Liver (tissue), 9 donors: ENCODE results near the gene NDUFS6. TPM values are rescaled to one million over a fixed set of nuclear protein-coding genes. Genes with fewer than 3 reads are reported as not detected.

ENCODE experiments used
- DNase-seq: peaks from one replicate; pipeline ENCODE4 v3.0.0-alpha.2; 2017; ENCODE audit warnings: low spot score
- H3K27ac ChIP-seq, 2 donors: one replicate each; pipeline ENCODE4 v1.7.0; 2013; ENCODE audit warnings: inconsistent platforms in 2 of 2, low read length in 2 of 2, control low read depth in 1 of 2, low read depth in 1 of 2, mild to moderate bottlenecking in 1 of 2
- H3K27me3 ChIP-seq, 4 donors: one replicate each; pipeline versions ENCODE4 v1.6.1 to v1.7.0; 2013; ENCODE audit warnings: low read length in 3 of 4, inconsistent platforms in 1 of 4, mild to moderate bottlenecking in 1 of 4, moderate library complexity in 1 of 4; ENCODE audit not compliant: control insufficient read depth in 4 of 4, insufficient read depth in 4 of 4
- H3K36me3 ChIP-seq, 4 donors: one replicate each; pipeline versions ENCODE4 v1.6.1 to v1.7.0; 2013; ENCODE audit warnings: low read length in 3 of 4, mild to moderate bottlenecking in 3 of 4, low read depth in 1 of 4, moderate library complexity in 1 of 4; ENCODE audit not compliant: control insufficient read depth in 4 of 4, insufficient read depth in 3 of 4
- H3K4me1 ChIP-seq, 4 donors: one replicate each; pipeline versions ENCODE4 v1.6.1 to v1.7.0; 2013; ENCODE audit warnings: low read length in 3 of 4, mild to moderate bottlenecking in 3 of 4, moderate library complexity in 1 of 4; ENCODE audit not compliant: control insufficient read depth in 4 of 4, insufficient read depth in 4 of 4
- H3K4me3 ChIP-seq, 3 donors: one replicate each; pipeline versions ENCODE4 v1.6.1 to v1.7.0; 2013; ENCODE audit warnings: low read length in 3 of 3, control low read depth in 1 of 3, low read depth in 1 of 3, mild to moderate bottlenecking in 1 of 3
- H3K9ac ChIP-seq, 2 donors: one replicate each; pipeline ENCODE4 v1.7.0; 2013; ENCODE audit warnings: low read length in 2 of 2, mild to moderate bottlenecking in 2 of 2, moderate library complexity in 2 of 2, control low read depth in 1 of 2, low read depth in 1 of 2
- H3K9me3 ChIP-seq, 4 donors: one replicate each; pipeline versions ENCODE4 v1.6.1 to v1.7.0; 2013; ENCODE audit warnings: low read length in 3 of 4; ENCODE audit not compliant: control insufficient read depth in 4 of 4
- ATF3 ChIP-seq: IDR thresholded peaks from 2 replicates; pipeline ENCODE4 v1.6.1; 2016; ENCODE audit warnings: antibody characterized with exemption
- CTCF ChIP-seq: fragments of 150-350 bp; IDR thresholded peaks from 2 replicates; pipeline ENCODE4 v1.5.1; 2017; ENCODE audit warnings: improper control_type of control experiment, low read depth, low read length; ENCODE audit not compliant: missing input control
- EGR1 ChIP-seq, 2 donors: IDR thresholded peaks; 2 replicates each; pipeline ENCODE4 v1.6.1; 2016 to 2018; ENCODE audit warnings: antibody characterized with exemption in 2 of 2, low read depth in 2 of 2
- FOXA1 ChIP-seq: IDR thresholded peaks from 2 replicates; pipeline ENCODE4 v1.6.1; 2016; ENCODE audit warnings: antibody characterized with exemption
- FOXA2 ChIP-seq: IDR thresholded peaks from 2 replicates; pipeline ENCODE4 v1.6.1; 2016; ENCODE audit warnings: antibody characterized with exemption
- GABPA ChIP-seq, 2 donors: IDR thresholded peaks in 1 of 2; conservative IDR thresholded peaks in 1 of 2; 2 replicates each; pipeline ENCODE4 v1.6.1; 2016; ENCODE audit warnings: antibody characterized with exemption in 2 of 2, mild to moderate bottlenecking in 1 of 2, moderate library complexity in 1 of 2
- HNF4A ChIP-seq, 2 donors: conservative IDR thresholded peaks; 2 replicates each; pipeline ENCODE4 v1.6.1; 2016; ENCODE audit warnings: antibody characterized with exemption in 2 of 2, mild to moderate bottlenecking in 2 of 2
- HNF4G ChIP-seq: IDR thresholded peaks from 2 replicates; pipeline ENCODE4 v1.6.1; 2016; ENCODE audit warnings: antibody characterized with exemption
- JUND ChIP-seq, 2 donors: IDR thresholded peaks; 2 replicates each; pipeline ENCODE4 v1.6.1; 2016; ENCODE audit warnings: antibody characterized with exemption in 2 of 2
- MAX ChIP-seq: IDR thresholded peaks from 2 replicates; pipeline ENCODE4 v1.6.1; 2016; ENCODE audit warnings: antibody characterized with exemption
- NR2F2 ChIP-seq: IDR thresholded peaks from 2 replicates; pipeline ENCODE4 v1.6.1; 2016; ENCODE audit warnings: antibody characterized with exemption
- RAD21 ChIP-seq, 2 donors: IDR thresholded peaks; 2 replicates each; pipeline ENCODE4 v1.6.1; 2016; ENCODE audit warnings: antibody characterized with exemption in 2 of 2, mild to moderate bottlenecking in 2 of 2
- REST ChIP-seq: IDR thresholded peaks from 2 replicates; pipeline ENCODE4 v1.6.1; 2016; ENCODE audit warnings: antibody characterized with exemption, mild to moderate bottlenecking
- RXRA ChIP-seq, 2 donors: IDR thresholded peaks; 2 replicates each; pipeline ENCODE4 v1.6.1; 2017 to 2018; ENCODE audit warnings: antibody characterized with exemption in 2 of 2, mild to moderate bottlenecking in 1 of 2
- SP1 ChIP-seq: IDR thresholded peaks from 2 replicates; pipeline ENCODE4 v1.6.1; 2018; ENCODE audit warnings: antibody characterized with exemption, mild to moderate bottlenecking
- TAF1 ChIP-seq: conservative IDR thresholded peaks from 2 replicates; pipeline ENCODE4 v1.6.1; 2016; ENCODE audit warnings: antibody characterized with exemption, mild to moderate bottlenecking
- YY1 ChIP-seq: IDR thresholded peaks from 2 replicates; pipeline ENCODE4 v1.6.1; 2016; ENCODE audit warnings: antibody characterized with exemption, mild to moderate bottlenecking
- ZBTB33 ChIP-seq: IDR thresholded peaks from 2 replicates; pipeline ENCODE4 v1.6.1; 2016; ENCODE audit warnings: antibody characterized with exemption
- WGBS: extraction: QIAGEN DNeasy Blood & Tissue Kit; methylation state at CpG from one replicate; pipeline ENCODE4 v1.1.7; 2013; 5-methylcytosine and 5-hydroxymethylcytosine counted together
- polyA plus RNA-seq, 2 donors: library from polyadenylated mRNA; stranded (reverse) in 1 of 2; unstranded in 1 of 2; fragments of 200-250 nt in 1 of 2; fragments of >200 nt in 1 of 2; fragmentation: Nextera tagmentation in 1 of 2; extraction: Ambion mirVana in 1 of 2; gene quantifications; one replicate each; pipeline versions ENCODE4 v1.2.1 to v1.2.3, GENCODE V29; 2013 to 2015
- total RNA-seq, 2 donors: library from RNA; depleted of rRNA; stranded (reverse); fragments of >200 nt; gene quantifications; one replicate each; pipeline ENCODE4 v1.2.3, GENCODE V29; 2014
- donor health status: healthy.
- donor health status: healthy.
- donor health status: healthy.
- donor health status: healthy.
- donor health status: healthy.

Gene NDUFS6
- total and polyA plus RNA-seq, 4 donors = 18.7 to 82.5 (median 47.3) TPM

- no peak overlapping the region for H3K9ac ChIP-seq
- no peak for TF ChIP-seq YY1
- TF ChIP-seq SP1 = no peak
- TF ChIP-seq GABPA (IDR thresholded peaks at IDR 0.05 in 1 of 2, conservative IDR thresholded peaks at IDR 0.05 in 1 of 2) = no peak
- no peak for TF ChIP-seq TAF1
- TF ChIP-seq HNF4A (conservative IDR thresholded peaks at IDR 0.05) = no peak
- no peak for TF ChIP-seq NR2F2
- TF ChIP-seq ZBTB33 = no peak
- TF ChIP-seq REST = no peak
- TF ChIP-seq HNF4G = no peak
- TF ChIP-seq RXRA (IDR thresholded peaks at IDR 0.05) = no peak
- no peak for TF ChIP-seq ATF3
- TF ChIP-seq JUND (IDR thresholded peaks at IDR 0.05) = no peak
- TF ChIP-seq FOXA1 = no peak
- no peak for TF ChIP-seq MAX
- TF ChIP-seq CTCF = no peak
- no peak for TF ChIP-seq EGR1 (IDR thresholded peaks at IDR 0.05; ENCODE audit: low read depth in 2 of 2)
- TF ChIP-seq FOXA2 = no peak
- TF ChIP-seq RAD21 (IDR thresholded peaks at IDR 0.05) = no peak
- H3K27ac ChIP-seq = no peak overlapping the region
- no peaks in the 10 kb centered on the region for H3K9me3 ChIP-seq
- H3K4me1 ChIP-seq = no peaks in the 10 kb centered on the region
- H3K4me3 ChIP-seq = no peak overlapping the region
- WGBS = 84% methylated on average over 6 of the region's 6 CpGs
- no peaks in the 10 kb centered on the region for H3K36me3 ChIP-seq
- no peak for DNase-seq
- H3K27me3 ChIP-seq = no peaks in the 10 kb centered on the region
These were observed 20.6 kb upstream of the NDUFS6 start for GRCh38 chr5:1780614-1780930.

- WGBS = 86% methylated on average over 6 of the region's 6 CpGs
- Histone ChIP-seq H3K9me3 (no peaks in the 10 kb centered on the region), H3K9ac (no peak overlapping the region), H3K27me3 (no peaks in the 10 kb centered on the region), H3K36me3 (no peaks in the 10 kb centered on the region), H3K4me1 (no peaks in the 10 kb centered on the region), H3K4me3 (no peak overlapping the region), H3K27ac (no peak overlapping the region)
- TF ChIP-seq MAX = no peak
- TF ChIP-seq YY1 = no peak
- no peak for TF ChIP-seq TAF1
- TF ChIP-seq CTCF = no peak
- no peak for TF ChIP-seq NR2F2
- TF ChIP-seq HNF4A (conservative IDR thresholded peaks at IDR 0.05) = no peak
- TF ChIP-seq GABPA (IDR thresholded peaks at IDR 0.05 in 1 of 2, conservative IDR thresholded peaks at IDR 0.05 in 1 of 2) = no peak
- no peak for DNase-seq
These were observed 20.1 kb upstream of the NDUFS6 start for GRCh38 chr5:1781107-1781506.
